Mesothelial cell of epicardium (in vitro differentiated cells): ENCODE measurements around the gene CABLES2. TPM values are rescaled to one million over a fixed set of nuclear protein-coding genes. Genes with fewer than 3 reads are reported as not detected.

Source experiments
- DNase-seq, 2 experiments: peaks; one replicate each; pipeline ENCODE4 v3.0.0; 2021; ENCODE audit warnings: low spot score in 2 of 2; ENCODE audit not compliant: unreplicated experiment in 2 of 2
- H3K27ac Mint-ChIP-seq: 2 replicates; pipeline ENCODE4 v1.8.0; 2021; ENCODE audit warnings: mixed read lengths
- H3K27me3 Mint-ChIP-seq: 2 replicates; pipeline ENCODE4 v1.8.0; 2021; ENCODE audit warnings: low read depth, mixed read lengths
- H3K36me3 Mint-ChIP-seq: 2 replicates; pipeline ENCODE4 v1.8.0; 2021; ENCODE audit warnings: mixed read lengths
- H3K4me1 Mint-ChIP-seq: 2 replicates; pipeline ENCODE4 v1.8.0; 2021; ENCODE audit warnings: mixed read lengths
- H3K4me3 Mint-ChIP-seq: 2 replicates; pipeline ENCODE4 v1.8.0; 2021; ENCODE audit warnings: mild to moderate bottlenecking, moderate library complexity, mixed read lengths
- H3K9me3 Mint-ChIP-seq: 2 replicates; pipeline ENCODE4 v1.8.0; 2021; ENCODE audit warnings: mixed read lengths
- total RNA-seq: library from RNA; stranded (reverse); gene quantifications from 3 replicates; pipeline ENCODE4 v1.2.1, GENCODE V29; 2021
- TF ChIP-seq, protein P1 (sequence below): fragments of 200-600 bp; sonication (generic); IDR thresholded peaks from one replicate; pipeline ENCODE4 v1.5.0; 2021; ENCODE audit warnings: antibody characterized with exemption; ENCODE audit not compliant: unreplicated experiment

Gene CABLES2
- total RNA-seq, 1 donor from 2014 or later = 23.7 TPM

DNA sequence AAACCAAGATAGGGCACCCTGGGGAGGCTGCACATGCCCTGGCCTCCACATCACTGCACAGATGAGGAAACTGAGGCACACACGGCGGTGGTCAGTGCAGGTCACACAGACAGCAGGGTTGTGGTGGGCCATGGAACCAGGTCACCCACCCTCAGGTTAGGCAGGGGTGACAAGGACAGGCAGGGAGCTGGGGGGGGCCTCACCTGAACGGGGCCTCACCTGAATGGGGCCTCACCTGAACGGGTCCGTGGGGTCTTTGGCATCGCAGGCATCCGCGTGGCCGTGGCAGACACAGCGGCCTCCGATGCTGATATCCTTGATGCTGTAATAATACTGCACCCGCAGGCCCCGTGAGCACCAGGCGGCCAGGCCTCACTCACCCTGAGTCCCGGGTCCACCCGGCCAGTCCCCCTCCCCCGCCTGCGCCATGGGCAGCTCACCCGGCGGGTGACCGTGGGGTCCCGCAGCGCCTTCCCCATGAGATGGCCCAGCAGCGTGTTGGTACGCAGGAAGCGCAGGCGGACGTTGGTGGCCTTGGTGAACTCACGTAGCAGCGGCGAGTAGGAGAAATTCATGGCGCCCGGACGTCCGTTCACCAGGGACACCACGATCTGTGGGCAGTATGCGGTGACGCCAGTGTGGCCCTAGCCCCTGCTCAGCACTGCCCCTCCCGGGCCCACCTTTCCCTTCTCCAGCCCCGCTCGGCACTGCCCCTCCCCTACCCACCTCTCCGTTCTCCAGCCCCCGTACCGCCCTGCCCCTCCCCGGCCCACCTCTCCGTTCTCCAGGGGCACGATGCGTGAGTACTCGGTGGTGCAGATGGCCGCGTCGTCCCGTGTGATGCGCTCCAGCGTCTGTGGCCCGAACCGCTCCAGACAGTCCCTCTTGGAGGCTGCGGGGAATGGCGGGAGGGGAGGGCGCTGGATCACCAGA lies 55.4 kb downstream of the CABLES2 start:
- no peak for DNase-seq
- no peaks in the 10 kb centered on the region for H3K27me3 Mint-ChIP-seq
- peaks cover 10% of the 10 kb centered on the region for H3K9me3 Mint-ChIP-seq
- peaks cover 18% of the 10 kb centered on the region for H3K36me3 Mint-ChIP-seq
- TF ChIP-seq, protein P1, sequence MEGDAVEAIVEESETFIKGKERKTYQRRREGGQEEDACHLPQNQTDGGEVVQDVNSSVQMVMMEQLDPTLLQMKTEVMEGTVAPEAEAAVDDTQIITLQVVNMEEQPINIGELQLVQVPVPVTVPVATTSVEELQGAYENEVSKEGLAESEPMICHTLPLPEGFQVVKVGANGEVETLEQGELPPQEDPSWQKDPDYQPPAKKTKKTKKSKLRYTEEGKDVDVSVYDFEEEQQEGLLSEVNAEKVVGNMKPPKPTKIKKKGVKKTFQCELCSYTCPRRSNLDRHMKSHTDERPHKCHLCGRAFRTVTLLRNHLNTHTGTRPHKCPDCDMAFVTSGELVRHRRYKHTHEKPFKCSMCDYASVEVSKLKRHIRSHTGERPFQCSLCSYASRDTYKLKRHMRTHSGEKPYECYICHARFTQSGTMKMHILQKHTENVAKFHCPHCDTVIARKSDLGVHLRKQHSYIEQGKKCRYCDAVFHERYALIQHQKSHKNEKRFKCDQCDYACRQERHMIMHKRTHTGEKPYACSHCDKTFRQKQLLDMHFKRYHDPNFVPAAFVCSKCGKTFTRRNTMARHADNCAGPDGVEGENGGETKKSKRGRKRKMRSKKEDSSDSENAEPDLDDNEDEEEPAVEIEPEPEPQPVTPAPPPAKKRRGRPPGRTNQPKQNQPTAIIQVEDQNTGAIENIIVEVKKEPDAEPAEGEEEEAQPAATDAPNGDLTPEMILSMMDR = no peak
- no peak overlapping the region for H3K27ac Mint-ChIP-seq
- peaks cover 10% of the 10 kb centered on the region for H3K4me1 Mint-ChIP-seq
- no peak overlapping the region for H3K4me3 Mint-ChIP-seq

DNA sequence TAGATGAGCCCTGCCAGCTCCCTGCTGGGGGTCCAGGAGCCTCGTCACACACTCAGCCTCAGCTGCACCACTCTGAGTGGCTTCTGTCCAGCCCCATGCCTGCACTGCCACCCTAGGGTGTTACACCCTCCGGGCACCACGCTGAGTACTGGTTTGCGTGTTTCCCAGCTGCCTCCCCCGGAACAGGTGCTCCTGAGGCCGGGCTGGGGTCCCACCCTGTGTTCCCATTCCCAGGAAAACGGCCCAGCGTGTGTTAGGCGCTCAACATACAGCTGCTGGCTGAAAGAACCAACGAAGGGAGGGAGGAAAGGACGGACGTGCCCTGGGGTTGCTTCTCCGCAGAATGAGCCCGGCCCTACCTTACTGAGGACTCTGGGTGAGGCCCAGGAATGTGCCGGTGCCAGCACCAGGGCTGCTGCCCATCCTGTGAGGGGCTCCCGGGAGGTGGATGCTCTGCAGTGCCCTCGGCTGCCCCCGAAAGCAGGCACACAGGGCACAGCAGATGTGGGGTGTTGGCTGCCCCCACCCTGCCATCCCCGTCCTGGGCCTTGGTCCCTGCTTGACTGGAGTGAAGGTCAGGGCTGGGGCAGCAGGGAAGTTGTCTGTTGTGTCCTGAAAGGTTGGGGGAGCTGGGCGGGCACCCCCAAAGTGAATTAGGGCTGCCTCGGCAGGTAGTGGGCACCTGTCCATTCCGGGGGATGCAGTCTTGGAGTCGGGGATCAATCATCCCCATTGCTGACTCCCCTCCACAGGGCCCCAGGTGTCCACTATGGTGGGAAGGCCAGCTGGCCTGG lies 56.3 kb downstream of the CABLES2 start:
- Mint-ChIP-seq H3K4me3 (no peak overlapping the region), H3K9me3 (peaks cover 10% of the 10 kb centered on the region), H3K4me1 (peaks cover 5% of the 10 kb centered on the region), H3K27ac (peak overlapping the region; percentile 30), H3K36me3 (peaks cover 18% of the 10 kb centered on the region), H3K27me3 (no peaks in the 10 kb centered on the region)
- DNase-seq = no peak
- TF ChIP-seq, protein P1 = no peak

DNA sequence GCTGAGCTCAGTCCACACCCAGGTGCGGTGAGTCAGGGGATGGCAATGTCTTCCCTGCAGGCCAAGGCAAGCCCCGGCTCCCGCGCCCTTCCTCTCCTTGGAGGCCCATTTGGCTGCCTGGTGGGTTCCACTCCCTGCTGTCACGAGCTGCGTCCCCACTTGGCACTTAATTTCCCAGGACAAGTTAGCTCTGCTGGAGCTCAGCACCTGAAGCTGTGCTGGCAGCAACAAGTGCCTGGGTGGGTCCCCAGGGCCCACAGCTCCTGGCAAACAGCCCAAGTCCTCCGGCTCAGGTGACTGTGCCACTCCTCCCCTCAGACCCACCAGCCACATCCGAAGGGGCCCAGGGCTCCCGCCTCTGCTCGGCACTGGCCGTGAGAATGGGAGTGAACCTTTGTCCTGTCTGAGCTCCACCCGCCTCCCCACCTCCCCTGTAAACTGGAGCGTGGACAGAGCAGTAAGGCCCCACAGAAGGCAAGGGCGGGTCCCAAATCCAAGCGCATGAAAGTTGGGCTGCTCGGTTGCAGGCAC lies 56.9 kb downstream of the CABLES2 start:
- Mint-ChIP-seq H3K27ac (peak overlapping the region; percentile 86), H3K9me3 (peaks cover 10% of the 10 kb centered on the region), H3K4me3 (no peak overlapping the region), H3K27me3 (no peaks in the 10 kb centered on the region), H3K4me1 (peaks cover 3% of the 10 kb centered on the region), H3K36me3 (peaks cover 21% of the 10 kb centered on the region)
- DNase-seq = no peak
- TF ChIP-seq, protein P1 = no peak

DNA sequence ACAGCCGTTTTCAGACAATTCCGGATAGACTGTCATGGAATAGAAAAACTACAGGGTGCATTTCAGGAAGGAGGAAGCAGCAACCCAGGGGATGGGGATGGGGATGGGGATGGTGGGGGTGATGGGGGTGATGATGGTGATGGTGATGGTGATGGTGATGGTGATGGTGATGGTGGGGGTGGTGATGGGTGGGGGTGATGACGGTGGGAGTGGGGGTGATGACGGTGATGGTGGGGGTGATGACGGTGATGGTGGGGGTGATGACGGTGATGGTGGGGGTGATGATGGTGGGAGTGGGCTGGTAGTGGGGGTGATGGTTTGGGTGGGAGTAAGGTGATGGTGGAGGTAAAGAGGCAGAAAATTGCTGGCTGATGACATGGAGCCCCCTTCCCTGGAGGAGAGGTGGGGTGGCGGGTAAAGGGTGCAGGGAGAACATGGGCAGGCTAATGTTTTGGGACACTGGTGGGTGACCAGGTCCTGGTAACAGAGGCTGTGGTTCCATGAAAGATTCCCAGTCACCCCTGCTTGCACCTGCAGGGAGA lies 57.5 kb downstream of the CABLES2 start:
- Mint-ChIP-seq H3K4me3 (no peak overlapping the region), H3K27ac (peak overlapping the region; percentile 59), H3K36me3 (peaks cover 23% of the 10 kb centered on the region), H3K4me1 (peaks cover 3% of the 10 kb centered on the region), H3K27me3 (no peaks in the 10 kb centered on the region), H3K9me3 (peaks cover 10% of the 10 kb centered on the region)
- TF ChIP-seq, protein P1 = no peak
- DNase-seq = no peak

DNA sequence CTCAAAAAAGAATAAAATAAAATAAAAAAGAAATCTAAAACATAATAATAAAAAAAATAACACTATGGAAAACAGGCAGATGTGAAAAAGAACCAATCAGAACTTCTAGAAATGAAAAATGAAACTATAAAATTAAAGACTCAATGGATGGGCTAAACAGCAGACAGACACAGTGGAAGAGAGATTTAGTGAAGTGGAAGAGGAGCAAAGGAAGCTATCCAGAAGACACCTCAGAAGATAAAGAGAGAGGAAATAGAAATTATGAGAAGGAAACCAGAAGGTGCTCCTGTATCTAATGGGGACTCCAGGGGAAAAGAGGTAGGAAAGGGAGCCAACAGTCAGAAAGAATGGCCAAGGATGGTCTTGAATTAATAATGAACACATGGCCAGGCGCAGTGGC lies 58.5 kb downstream of the CABLES2 start:
- no peak for DNase-seq
- peaks cover 3% of the 10 kb centered on the region for H3K4me1 Mint-ChIP-seq
- no peaks in the 10 kb centered on the region for H3K27me3 Mint-ChIP-seq
- peak overlapping the region; percentile 49 for H3K27ac Mint-ChIP-seq
- TF ChIP-seq, protein P1 = no peak
- no peak overlapping the region for H3K4me3 Mint-ChIP-seq
- H3K36me3 Mint-ChIP-seq = peaks cover 28% of the 10 kb centered on the region
- peaks cover 10% of the 10 kb centered on the region for H3K9me3 Mint-ChIP-seq
